Liver (tissue), 3 donors: ENCODE results near the gene TRMT61A.

Experiments used
- CTCF ChIP-seq: fragments of 150-350 bp; IDR thresholded peaks from 2 replicates; pipeline ENCODE4 v1.5.1; 2017; ENCODE audit warnings: improper control_type of control experiment, low read depth, low read length; ENCODE audit not compliant: missing input control
- JUND ChIP-seq, 2 donors: IDR thresholded peaks; 2 replicates each; pipeline ENCODE4 v1.6.1; 2016; ENCODE audit warnings: antibody characterized with exemption in 2 of 2
- REST ChIP-seq: IDR thresholded peaks from 2 replicates; pipeline ENCODE4 v1.6.1; 2016; ENCODE audit warnings: antibody characterized with exemption, mild to moderate bottlenecking
- RXRA ChIP-seq, 2 donors: IDR thresholded peaks; 2 replicates each; pipeline ENCODE4 v1.6.1; 2017 to 2018; ENCODE audit warnings: antibody characterized with exemption in 2 of 2, mild to moderate bottlenecking in 1 of 2
- TF ChIP-seq, protein P1 (sequence below): IDR thresholded peaks from 2 replicates; pipeline ENCODE4 v1.6.1; 2016; ENCODE audit warnings: antibody characterized with exemption
- donor health status: healthy.
- donor health status: healthy.

- TF ChIP-seq CTCF, result peak; percentile 38
- no peak for TF ChIP-seq REST
- no peak for TF ChIP-seq JUND (IDR thresholded peaks at IDR 0.05)
- TF ChIP-seq, protein P1, sequence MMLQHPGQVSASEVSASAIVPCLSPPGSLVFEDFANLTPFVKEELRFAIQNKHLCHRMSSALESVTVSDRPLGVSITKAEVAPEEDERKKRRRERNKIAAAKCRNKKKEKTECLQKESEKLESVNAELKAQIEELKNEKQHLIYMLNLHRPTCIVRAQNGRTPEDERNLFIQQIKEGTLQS, result no peak
- TF ChIP-seq RXRA (IDR thresholded peaks at IDR 0.05), result no peak
These were observed 8.1 kb upstream of the TRMT61A start for GRCh38 chr14:103520657-103521437.
